Activated T-cell treated with anti-CD3 and anti-CD28 coated beads, Interleukin-2, amount 50 U/mL, for 72 hours (primary cell): Measurements from ENCODE around the gene PLA2G2C. TPM values are rescaled to one million over a fixed set of nuclear protein-coding genes. Genes with fewer than 3 reads are reported as not detected.
A peak's percentile ranks its signal among the peaks of the same experiment; 100 is the strongest.

ENCODE experiments used
- ATAC-seq, 2 donors: fragments of 150-1000 bp; cut with Tn5 transposase; replicated peaks in 1 of 2; 2 replicates each; pipeline ENCODE4 v1.10.0; 2021; ENCODE audit warnings: moderate library complexity in 2 of 2, mild to moderate bottlenecking in 1 of 2
- DNase-seq, 2 donors: peaks; one replicate each; pipeline ENCODE4 v3.0.0; 2021 to 2022; ENCODE audit warnings: mixed read lengths in 1 of 2
- H3K27ac Mint-ChIP-seq: one replicate; pipeline ENCODE4 v1.8.0; 2022; ENCODE audit warnings: mild to moderate bottlenecking, moderate library complexity, mixed read lengths
- H3K27me3 Mint-ChIP-seq: one replicate; pipeline ENCODE4 v1.8.0; 2022; ENCODE audit warnings: low read depth, mixed read lengths
- H3K36me3 Mint-ChIP-seq, 2 donors: one replicate each; pipeline ENCODE4 v1.8.0; 2022; ENCODE audit warnings: mixed read lengths in 2 of 2, mild to moderate bottlenecking in 1 of 2; ENCODE audit not compliant: insufficient read depth in 2 of 2
- H3K4me1 Mint-ChIP-seq: one replicate; pipeline ENCODE4 v1.8.0; 2022; ENCODE audit warnings: low read depth, mixed read lengths
- H3K4me3 Mint-ChIP-seq, 2 donors: one replicate each; pipeline ENCODE4 v1.8.0; 2022; ENCODE audit warnings: mild to moderate bottlenecking in 2 of 2, mixed read lengths in 2 of 2, moderate library complexity in 2 of 2
- H3K9me3 Mint-ChIP-seq, 2 donors: one replicate each; pipeline ENCODE4 v1.8.0; 2022; ENCODE audit warnings: mixed read lengths in 2 of 2
- total RNA-seq, 2 donors: library from RNA; stranded (reverse); gene quantifications; one replicate each; pipeline ENCODE4 v1.2.3, GENCODE V29; 2022

The PLA2G2C gene
- total RNA-seq, 2 donors from 2014 or later, result 3.1 to 3.3 TPM

DNA sequence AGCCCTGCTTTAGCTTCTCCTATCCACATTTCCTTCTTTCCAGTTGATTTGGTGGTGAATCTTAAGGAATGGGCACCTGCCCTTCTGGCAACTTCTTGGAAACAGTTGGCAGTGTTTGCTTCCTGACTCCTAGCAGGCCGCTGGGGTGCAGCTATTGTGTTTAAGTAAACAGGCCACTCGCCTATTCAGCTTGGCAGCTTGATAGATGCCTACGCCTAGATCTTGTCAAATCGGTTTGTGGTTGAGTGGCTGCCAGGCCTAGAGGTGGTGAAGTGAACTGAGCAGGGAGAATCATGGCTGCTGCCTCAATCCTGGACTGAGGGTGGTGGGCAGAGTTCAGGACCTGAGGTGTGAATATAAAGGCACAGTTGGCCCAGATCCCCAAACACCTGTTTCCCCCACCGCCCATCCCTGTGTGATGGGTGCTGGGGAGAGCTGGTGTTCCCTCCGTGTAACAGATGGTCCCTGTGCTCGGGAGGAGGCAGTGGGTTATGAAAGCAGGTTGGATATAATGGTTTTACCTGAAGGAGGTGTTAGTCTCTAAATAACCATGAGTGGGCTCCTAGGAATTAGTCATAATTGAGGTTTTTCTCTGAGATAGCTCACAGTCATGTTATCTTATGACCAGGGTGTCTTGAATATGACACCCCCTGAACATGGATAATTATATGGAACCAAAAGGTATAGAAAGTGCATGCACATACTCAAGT lies 940 bp upstream of the PLA2G2C start:
- peak overlapping the region; percentile 3 for H3K27ac Mint-ChIP-seq
- DNase-seq, result peak; percentile 41 to 59
- H3K36me3 Mint-ChIP-seq, result no peaks in the 10 kb centered on the region
- H3K4me3 Mint-ChIP-seq, result peak overlapping the region; percentile 80 to 82
- no peaks in the 10 kb centered on the region for H3K9me3 Mint-ChIP-seq
- ATAC-seq, result peak; percentile 39 to 43
- peaks cover 40% of the 10 kb centered on the region for H3K27me3 Mint-ChIP-seq
- H3K4me1 Mint-ChIP-seq, result peaks cover 56% of the 10 kb centered on the region

DNA sequence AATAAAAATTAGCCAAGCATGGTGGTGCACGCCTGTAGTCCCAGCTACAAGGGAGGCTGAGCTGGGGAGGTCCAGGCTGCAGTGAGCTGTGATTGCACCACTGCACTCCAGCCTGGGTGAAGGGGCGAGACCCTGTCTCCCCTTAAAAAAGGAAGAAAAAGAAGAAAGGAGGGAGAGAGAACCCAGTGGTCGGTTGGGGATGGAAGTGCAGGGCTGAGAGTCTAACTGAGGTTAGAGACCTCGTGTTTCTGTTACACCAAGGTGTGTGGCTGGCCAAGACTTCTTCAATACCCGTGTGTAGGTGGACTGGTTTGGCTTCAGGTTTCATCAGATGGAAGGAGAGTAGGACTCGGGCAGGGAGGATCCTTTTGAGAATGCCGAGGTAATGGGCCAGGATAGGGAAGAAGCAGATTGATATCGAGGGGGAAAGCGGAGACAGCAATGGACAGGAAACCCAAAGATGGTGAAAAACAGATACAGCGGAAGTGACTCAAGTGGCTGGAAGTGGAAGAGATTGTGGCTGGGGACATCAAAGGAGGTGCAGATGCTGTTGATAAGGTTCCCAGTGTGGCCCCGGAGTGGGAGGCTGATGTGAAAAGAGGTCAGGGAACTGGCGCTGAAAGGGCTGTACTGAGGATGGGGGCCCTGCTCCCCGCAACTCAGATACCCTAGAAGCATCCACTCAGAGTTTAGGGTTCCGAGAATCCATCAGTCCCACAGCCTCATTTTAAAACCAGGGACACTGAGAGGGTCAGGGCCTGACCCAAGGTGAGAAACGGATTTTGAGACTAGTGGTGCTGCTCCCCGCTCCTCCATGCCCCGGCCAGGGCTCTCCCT lies 1.1 kb downstream of the PLA2G2C start:
- Mint-ChIP-seq H3K4me3 (peak overlapping the region; percentile 80 to 81), H3K4me1 (peaks cover 56% of the 10 kb centered on the region), H3K27me3 (peaks cover 34% of the 10 kb centered on the region), H3K27ac (peak overlapping the region; percentile 74), H3K36me3 (no peaks in the 10 kb centered on the region), H3K9me3 (no peaks in the 10 kb centered on the region)
- peak; percentile 75 to 80 for DNase-seq
- peak; percentile 81 to 84 for ATAC-seq

- H3K27ac Mint-ChIP-seq, result no peak overlapping the region
- peaks cover 4% of the 10 kb centered on the region in 2 donors for H3K36me3 Mint-ChIP-seq
- H3K4me1 Mint-ChIP-seq, result peaks cover 62% of the 10 kb centered on the region
- peaks cover 27% of the 10 kb centered on the region for H3K27me3 Mint-ChIP-seq
- DNase-seq (no peak), ATAC-seq (no peak)
- H3K4me3 Mint-ChIP-seq, result peak overlapping the region; percentile 80 to 81
- H3K9me3 Mint-ChIP-seq, result peaks cover 4 to 6% of the 10 kb centered on the region in 2 donors
Measured at GRCh38 chr1:20184481-20184900, 1.8 kb downstream of the PLA2G2C start.

DNA sequence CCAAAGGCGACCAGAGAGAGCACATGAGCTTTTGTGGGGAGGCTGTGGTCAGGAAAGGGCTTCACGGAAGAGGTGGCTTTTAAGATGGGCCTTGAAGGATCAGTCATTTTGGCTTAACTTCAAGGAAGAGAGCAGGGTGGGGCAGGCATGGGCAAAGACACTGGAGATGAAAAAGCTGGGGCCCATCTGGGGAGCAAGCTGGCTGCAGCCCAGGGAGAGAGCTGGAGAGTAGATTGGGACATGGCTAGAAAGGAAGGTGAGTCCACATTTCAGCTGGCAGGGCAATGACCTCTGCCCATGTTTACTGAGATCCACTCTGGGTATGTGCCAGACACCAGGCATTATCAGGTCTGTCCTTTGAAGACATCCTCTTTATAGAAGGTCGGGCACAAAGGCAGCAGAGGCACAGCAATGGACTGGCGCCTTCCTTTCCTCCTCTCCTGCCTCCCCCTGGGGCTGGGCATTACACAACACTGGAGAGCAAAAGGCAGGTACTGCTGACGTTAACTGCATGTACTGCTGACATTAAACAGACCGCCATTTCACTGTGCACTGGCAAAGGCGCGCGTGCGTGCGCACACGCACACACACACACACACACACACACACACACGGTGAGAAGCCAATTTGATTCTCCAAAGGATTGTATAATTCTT lies 2.6 kb downstream of the PLA2G2C start:
- no peak overlapping the region for H3K27ac Mint-ChIP-seq
- H3K4me3 Mint-ChIP-seq, result peak overlapping the region in 1 of 2 donors; percentile 80

DNA sequence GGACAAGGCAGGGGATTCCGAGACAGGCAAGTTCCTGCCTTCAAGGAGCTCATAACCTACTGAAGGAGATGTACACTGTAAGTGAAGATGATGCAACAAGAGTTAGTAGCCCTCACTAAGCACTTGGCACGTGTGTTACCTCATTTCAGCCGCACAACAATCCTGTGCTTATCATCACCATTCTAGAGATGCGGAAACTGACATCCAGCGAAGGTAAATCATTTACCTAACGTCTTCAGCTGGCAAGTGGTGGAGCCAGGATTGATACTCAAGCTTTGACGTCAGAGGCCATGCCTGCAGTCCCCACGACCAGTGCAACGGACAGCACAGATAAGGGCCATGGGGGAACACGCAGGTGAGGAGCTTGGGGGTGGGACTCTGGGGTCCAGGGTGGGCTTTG lies 3.3 kb downstream of the PLA2G2C start:
- ATAC-seq (no peak), DNase-seq (no peak)
- no peak overlapping the region for H3K27ac Mint-ChIP-seq
- H3K36me3 Mint-ChIP-seq, result peaks cover 4% of the 10 kb centered on the region in 2 donors
- peaks cover 4 to 9% of the 10 kb centered on the region in 2 donors for H3K9me3 Mint-ChIP-seq
- no peak overlapping the region for H3K4me3 Mint-ChIP-seq
- peaks cover 13% of the 10 kb centered on the region for H3K27me3 Mint-ChIP-seq
- peaks cover 49% of the 10 kb centered on the region for H3K4me1 Mint-ChIP-seq

More for the DNA sequence above, 2.6 kb downstream of the PLA2G2C start:
- ATAC-seq (no peak), DNase-seq (no peak)
- Mint-ChIP-seq H3K27me3 (peaks cover 20% of the 10 kb centered on the region), H3K4me1 (peaks cover 56% of the 10 kb centered on the region), H3K36me3 (peaks cover 4% of the 10 kb centered on the region in 2 donors), H3K9me3 (peaks cover 4 to 9% of the 10 kb centered on the region in 2 donors)

DNA sequence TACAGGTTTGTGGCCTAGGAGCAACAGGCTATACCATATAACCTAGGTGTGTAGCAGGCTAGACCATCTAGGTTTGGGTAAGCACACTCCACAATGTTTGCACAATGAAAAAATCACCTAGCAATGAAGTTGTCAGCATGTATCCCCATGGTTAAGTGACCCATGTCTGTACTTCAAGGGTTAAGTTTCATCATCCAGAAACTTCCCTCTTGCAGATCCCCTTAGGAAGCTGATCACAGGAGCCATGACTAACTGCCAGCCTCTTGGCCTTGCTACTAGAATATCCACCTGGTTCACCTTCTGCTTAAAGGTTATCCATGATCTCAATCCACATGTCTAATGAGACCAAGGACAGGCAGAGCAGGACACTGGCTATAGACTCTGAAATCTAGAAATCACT lies 3.9 kb downstream of the PLA2G2C start:
- no peak overlapping the region for H3K27ac Mint-ChIP-seq
- ATAC-seq, result no peak
- H3K9me3 Mint-ChIP-seq, result peaks cover 4 to 9% of the 10 kb centered on the region in 2 donors

DNA sequence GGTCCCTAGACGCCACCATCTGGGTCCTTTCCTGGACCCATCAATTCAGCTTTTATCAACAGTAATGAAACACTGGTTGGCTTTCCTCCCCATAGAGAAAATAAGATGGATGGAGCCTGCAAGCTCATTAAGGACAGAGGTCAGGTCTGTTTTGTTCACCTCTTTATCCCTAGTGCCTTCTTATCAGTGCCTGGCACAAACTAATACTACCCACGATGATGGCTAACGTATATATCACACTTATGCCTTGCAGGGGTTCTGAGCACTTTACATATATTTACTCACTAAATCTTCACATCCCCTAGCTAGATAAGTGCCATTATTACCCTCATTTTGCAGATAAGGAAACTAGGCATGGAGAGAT lies 5.5 kb downstream of the PLA2G2C start:
- Mint-ChIP-seq H3K4me1 (peaks cover 33% of the 10 kb centered on the region), H3K9me3 (peaks cover 4 to 9% of the 10 kb centered on the region in 2 donors), H3K4me3 (no peak overlapping the region), H3K36me3 (peaks cover 4% of the 10 kb centered on the region in 2 donors), H3K27me3 (peaks cover 8% of the 10 kb centered on the region), H3K27ac (no peak overlapping the region)
- ATAC-seq (no peak), DNase-seq (no peak)

More for the DNA sequence above, 3.9 kb downstream of the PLA2G2C start:
- no peak overlapping the region for H3K4me3 Mint-ChIP-seq
- peaks cover 43% of the 10 kb centered on the region for H3K4me1 Mint-ChIP-seq
- peaks cover 4% of the 10 kb centered on the region in 2 donors for H3K36me3 Mint-ChIP-seq
- DNase-seq, result no peak
- peaks cover 8% of the 10 kb centered on the region for H3K27me3 Mint-ChIP-seq

- Mint-ChIP-seq H3K36me3 (peaks cover 4% of the 10 kb centered on the region in 2 donors), H3K4me1 (peaks cover 35% of the 10 kb centered on the region), H3K27ac (no peak overlapping the region), H3K4me3 (no peak overlapping the region), H3K9me3 (peaks cover 4 to 9% of the 10 kb centered on the region in 2 donors), H3K27me3 (peaks cover 8% of the 10 kb centered on the region)
- ATAC-seq (no peak), DNase-seq (no peak)
Measured at GRCh38 chr1:20180129-20180843, 6.0 kb downstream of the PLA2G2C start.

- peaks cover 8% of the 10 kb centered on the region for H3K27me3 Mint-ChIP-seq
- no peak overlapping the region for H3K27ac Mint-ChIP-seq
- peaks cover 4% of the 10 kb centered on the region in 2 donors for H3K36me3 Mint-ChIP-seq
- peaks cover 4 to 9% of the 10 kb centered on the region in 2 donors for H3K9me3 Mint-ChIP-seq
- ATAC-seq (no peak), DNase-seq (no peak)
- H3K4me3 Mint-ChIP-seq, result no peak overlapping the region
- peaks cover 35% of the 10 kb centered on the region for H3K4me1 Mint-ChIP-seq
Measured at GRCh38 chr1:20179371-20180128, 6.8 kb downstream of the PLA2G2C start.

GRCh38 chr1:20178634-20179370 lies 7.5 kb downstream of the PLA2G2C start:
- H3K36me3 Mint-ChIP-seq, result peaks cover 4% of the 10 kb centered on the region in 2 donors
- peaks cover 4 to 9% of the 10 kb centered on the region in 2 donors for H3K9me3 Mint-ChIP-seq
- ATAC-seq (no peak), DNase-seq (no peak)
- no peak overlapping the region for H3K27ac Mint-ChIP-seq
- no peak overlapping the region for H3K4me3 Mint-ChIP-seq
- H3K27me3 Mint-ChIP-seq, result peaks cover 7% of the 10 kb centered on the region
- peaks cover 34% of the 10 kb centered on the region for H3K4me1 Mint-ChIP-seq

DNA sequence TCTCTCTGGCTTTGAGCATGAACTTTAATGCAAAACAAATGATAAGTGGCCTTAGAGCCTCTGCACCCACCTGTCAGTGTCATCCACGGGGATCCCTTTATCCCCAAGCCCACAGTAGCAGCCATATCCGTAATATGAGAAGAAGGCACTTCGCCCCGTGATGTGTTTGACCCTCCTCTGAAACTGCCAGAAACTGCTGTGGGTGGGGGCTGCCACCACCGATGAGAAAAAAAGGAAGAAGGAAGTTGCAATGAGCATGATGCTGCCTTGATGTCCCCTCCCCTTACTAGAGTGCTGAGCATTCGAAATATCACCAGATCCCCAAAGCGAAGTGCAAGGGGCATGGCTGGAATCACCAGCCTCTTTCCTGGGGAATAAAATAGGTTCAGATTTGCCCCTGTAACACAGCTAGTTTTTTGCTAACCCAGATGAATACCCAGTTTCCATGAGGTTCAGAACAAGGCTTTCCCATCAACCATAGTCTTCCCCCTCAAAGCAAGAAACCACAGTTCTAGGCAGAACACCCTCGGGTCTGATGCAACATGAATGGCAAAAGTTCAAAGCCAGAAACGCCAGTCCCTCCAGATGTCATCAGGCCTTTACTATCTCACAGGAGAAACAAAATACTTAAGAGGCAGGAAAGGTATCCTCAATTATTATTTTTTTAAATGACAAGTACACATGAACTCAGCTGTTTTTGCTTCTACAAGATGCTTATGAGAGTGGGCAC lies 11.2 kb downstream of the PLA2G2C start:
- DNase-seq, result peak in 1 of 2 donors; percentile 15
- peak overlapping the region; percentile 45 to 75 for H3K4me3 Mint-ChIP-seq
- H3K27ac Mint-ChIP-seq, result peak overlapping the region; percentile 44
- peaks cover 4% of the 10 kb centered on the region in 2 donors for H3K36me3 Mint-ChIP-seq
- H3K9me3 Mint-ChIP-seq, result peaks cover 4 to 9% of the 10 kb centered on the region in 2 donors
- H3K27me3 Mint-ChIP-seq, result no peaks in the 10 kb centered on the region
- H3K4me1 Mint-ChIP-seq, result peaks cover 48% of the 10 kb centered on the region
- ATAC-seq, result peak; percentile 46 to 59
